ENCODE measurements around the gene ZBTB4. TPM values are rescaled to one million over a fixed set of nuclear protein-coding genes. Genes with fewer than 3 reads are reported as not detected.

ZBTB4 gene
- total RNA-seq, 1 experiment from 2014 or later, result 7.2 TPM

- Histone ChIP-seq H4K20me1 (ENCODE audit: insufficient read depth, low read depth, low read length) (no peaks in the 10 kb centered on the region), H3K79me2 (ENCODE audit: low read length) (no peaks in the 10 kb centered on the region), H2AFZ (ENCODE audit: low read length) (peak overlapping the region; percentile 71; the same call in 1 of the 2 replicates), H3K4me1 (ENCODE audit: low read length) (peaks cover 14% of the 10 kb centered on the region), H3K36me3 (ENCODE audit: insufficient read depth, low read length) (no peaks in the 10 kb centered on the region), H3K4me2 (ENCODE audit: low read depth, low read length, poor library complexity, severe bottlenecking) (peak overlapping the region; percentile 69), H3K9ac (ENCODE audit: low read length) (peak overlapping the region; percentile 49), H3K27me3 (ENCODE audit: low read length) (no peaks in the 10 kb centered on the region), H3K4me3 (ENCODE audit: low read length) (peak overlapping the region; percentile 60), H3K9me3 (ENCODE audit: low read length) (no peaks in the 10 kb centered on the region), H3K27ac (ENCODE audit: low read length) (no peak overlapping the region), H3K9me2 (replicated peaks; ENCODE audit: insufficient read depth, low read length) (no peaks in the 10 kb centered on the region)
- DNase-seq, result no peak
Observed at GRCh38 chr17:7445619-7445968, 33.8 kb downstream of the ZBTB4 start.

GRCh38 chr17:7444682-7445618, 34.5 kb downstream of the ZBTB4 start, which contains the start of gene CHRNB1:
TSS of gene CHRNB1 (plus strand) at chr17:7445061. CDS start at chr17:7445128, 67 bp downstream.
- H3K79me2 ChIP-seq (ENCODE audit: low read length), result no peaks in the 10 kb centered on the region
- H4K20me1 ChIP-seq (ENCODE audit: insufficient read depth, low read depth, low read length), result no peaks in the 10 kb centered on the region
- no peaks in the 10 kb centered on the region for H3K9me2 ChIP-seq (replicated peaks; ENCODE audit: insufficient read depth, low read length)
- H3K9ac ChIP-seq (ENCODE audit: low read length), result peak within 1 kb of the TSS; percentile 49
- peak within 1 kb of the TSS; percentile 69 for H3K4me2 ChIP-seq (ENCODE audit: low read depth, low read length, poor library complexity, severe bottlenecking)
- H3K9me3 ChIP-seq (ENCODE audit: low read length), result no peaks in the 10 kb centered on the region
- H3K27me3 ChIP-seq (ENCODE audit: low read length), result no peaks in the 10 kb centered on the region
- H3K4me1 ChIP-seq (ENCODE audit: low read length), result peaks cover 20% of the 10 kb centered on the region
- H3K27ac ChIP-seq (ENCODE audit: low read length), result no peak within 1 kb of the TSS
- H3K36me3 ChIP-seq (ENCODE audit: insufficient read depth, low read length), result no peaks in the 10 kb centered on the region
- peak within 1 kb of the TSS; percentile 71; the same call in 1 of the 2 replicates for H2AFZ ChIP-seq (ENCODE audit: low read length)
- no peak for DNase-seq
- H3K4me3 ChIP-seq (ENCODE audit: low read length), result peak within 1 kb of the TSS; percentile 60

GRCh38 chr17:7443499-7444485, 35.6 kb downstream of the ZBTB4 start:
- Histone ChIP-seq H3K4me1 (ENCODE audit: low read length) (peaks cover 22% of the 10 kb centered on the region), H3K27ac (ENCODE audit: low read length) (no peak overlapping the region), H3K4me3 (ENCODE audit: low read length) (no peak overlapping the region), H3K36me3 (ENCODE audit: insufficient read depth, low read length) (no peaks in the 10 kb centered on the region), H3K9ac (ENCODE audit: low read length) (no peak overlapping the region), H3K9me3 (ENCODE audit: low read length) (no peaks in the 10 kb centered on the region), H3K27me3 (ENCODE audit: low read length) (no peaks in the 10 kb centered on the region), H2AFZ (ENCODE audit: low read length) (no peak overlapping the region), H4K20me1 (ENCODE audit: insufficient read depth, low read depth, low read length) (no peaks in the 10 kb centered on the region), H3K79me2 (ENCODE audit: low read length) (no peaks in the 10 kb centered on the region), H3K4me2 (ENCODE audit: low read depth, low read length, poor library complexity, severe bottlenecking) (no peak overlapping the region), H3K9me2 (replicated peaks; ENCODE audit: insufficient read depth, low read length) (no peaks in the 10 kb centered on the region)
- DNase-seq, result no peak

- Histone ChIP-seq H3K9me3 (ENCODE audit: low read length) (no peaks in the 10 kb centered on the region), H3K79me2 (ENCODE audit: low read length) (no peaks in the 10 kb centered on the region), H3K27ac (ENCODE audit: low read length) (no peak overlapping the region), H3K4me2 (ENCODE audit: low read depth, low read length, poor library complexity, severe bottlenecking) (no peak overlapping the region), H4K20me1 (ENCODE audit: insufficient read depth, low read depth, low read length) (peaks cover 9% of the 10 kb centered on the region; the same call in 1 of the 2 replicates), H3K27me3 (ENCODE audit: low read length) (no peaks in the 10 kb centered on the region), H3K4me1 (ENCODE audit: low read length) (peaks cover 25% of the 10 kb centered on the region), H3K9ac (ENCODE audit: low read length) (no peak overlapping the region), H3K36me3 (ENCODE audit: insufficient read depth, low read length) (no peaks in the 10 kb centered on the region), H3K9me2 (replicated peaks; ENCODE audit: insufficient read depth, low read length) (no peaks in the 10 kb centered on the region), H3K4me3 (ENCODE audit: low read length) (no peak overlapping the region), H2AFZ (ENCODE audit: low read length) (no peak overlapping the region)
- DNase-seq, result no peak
Observed at GRCh38 chr17:7442142-7442541, 37.3 kb downstream of the ZBTB4 start.

- peaks cover 32% of the 10 kb centered on the region for H3K4me1 ChIP-seq (ENCODE audit: low read length)
- no peak overlapping the region for H3K4me3 ChIP-seq (ENCODE audit: low read length)
- no peak overlapping the region for H3K9ac ChIP-seq (ENCODE audit: low read length)
- H3K79me2 ChIP-seq (ENCODE audit: low read length), result 0 out of 2 replicates have a peak, but pooled peaks cover 1% of the 10 kb centered on the region
- H2AFZ ChIP-seq (ENCODE audit: low read length), result no peak overlapping the region
- no peak overlapping the region for H3K27ac ChIP-seq (ENCODE audit: low read length)
- H3K27me3 ChIP-seq (ENCODE audit: low read length), result no peaks in the 10 kb centered on the region
- H3K9me3 ChIP-seq (ENCODE audit: low read length), result no peaks in the 10 kb centered on the region
- DNase-seq, result no peak
- H3K4me2 ChIP-seq (ENCODE audit: low read depth, low read length, poor library complexity, severe bottlenecking), result no peak overlapping the region
- H4K20me1 ChIP-seq (ENCODE audit: insufficient read depth, low read depth, low read length), result peaks cover 9% of the 10 kb centered on the region; the same call in 1 of the 2 replicates
- no peaks in the 10 kb centered on the region for H3K9me2 ChIP-seq (replicated peaks; ENCODE audit: insufficient read depth, low read length)
- H3K36me3 ChIP-seq (ENCODE audit: insufficient read depth, low read length), result no peaks in the 10 kb centered on the region
Observed at GRCh38 chr17:7441266-7441665, 38.2 kb downstream of the ZBTB4 start.

GRCh38 chr17:7440834-7441195, 38.6 kb downstream of the ZBTB4 start:
- Histone ChIP-seq H3K79me2 (ENCODE audit: low read length) (0 out of 2 replicates have a peak, but pooled peaks cover 4% of the 10 kb centered on the region), H3K27ac (ENCODE audit: low read length) (no peak overlapping the region), H3K9me2 (replicated peaks; ENCODE audit: insufficient read depth, low read length) (no peaks in the 10 kb centered on the region), H3K36me3 (ENCODE audit: insufficient read depth, low read length) (no peaks in the 10 kb centered on the region), H3K9ac (ENCODE audit: low read length) (no peak overlapping the region), H3K4me3 (ENCODE audit: low read length) (no peak overlapping the region), H2AFZ (ENCODE audit: low read length) (no peak overlapping the region), H3K4me1 (ENCODE audit: low read length) (peaks cover 35% of the 10 kb centered on the region), H4K20me1 (ENCODE audit: insufficient read depth, low read depth, low read length) (peaks cover 9% of the 10 kb centered on the region; the same call in 1 of the 2 replicates), H3K9me3 (ENCODE audit: low read length) (no peaks in the 10 kb centered on the region), H3K4me2 (ENCODE audit: low read depth, low read length, poor library complexity, severe bottlenecking) (no peak overlapping the region), H3K27me3 (ENCODE audit: low read length) (no peaks in the 10 kb centered on the region)
- no peak for DNase-seq

GRCh38 chr17:7440113-7440833, 39.2 kb downstream of the ZBTB4 start:
- no peak overlapping the region for H3K9ac ChIP-seq (ENCODE audit: low read length)
- peak overlapping the region; percentile 10 for H3K4me2 ChIP-seq (ENCODE audit: low read depth, low read length, poor library complexity, severe bottlenecking)
- 0 out of 2 replicates have a peak, but pooled peaks cover 4% of the 10 kb centered on the region for H3K79me2 ChIP-seq (ENCODE audit: low read length)
- H3K4me1 ChIP-seq (ENCODE audit: low read length), result peaks cover 31% of the 10 kb centered on the region
- H2AFZ ChIP-seq (ENCODE audit: low read length), result no peak overlapping the region
- H3K27me3 ChIP-seq (ENCODE audit: low read length), result no peaks in the 10 kb centered on the region
- H3K9me2 ChIP-seq (replicated peaks; ENCODE audit: insufficient read depth, low read length), result no peaks in the 10 kb centered on the region
- no peak overlapping the region for H3K27ac ChIP-seq (ENCODE audit: low read length)
- no peak overlapping the region for H3K4me3 ChIP-seq (ENCODE audit: low read length)
- DNase-seq, result peak; percentile 68
- H4K20me1 ChIP-seq (ENCODE audit: insufficient read depth, low read depth, low read length), result peaks cover 9% of the 10 kb centered on the region; the same call in 1 of the 2 replicates
- no peaks in the 10 kb centered on the region for H3K36me3 ChIP-seq (ENCODE audit: insufficient read depth, low read length)
- H3K9me3 ChIP-seq (ENCODE audit: low read length), result no peaks in the 10 kb centered on the region
